HL-60/S4 treated with phorbol 12-myristate 13-acetate at 8.2 ng/mL for 4 days and 3 days (cell line): Measurements from ENCODE around the gene SLC4A5.

ENCODE experiments used
- in situ Hi-C: fragments of 300-500 bp; cut with MboI; formaldehyde crosslinking; loops from 2 replicates; pipeline ENCODE4 v1.15.0; 2022; ENCODE audit warnings: low sequenced_read_pairs

Gene SLC4A5

GRCh38 chr2:74275228-74275627 lies 68.0 kb downstream of the SLC4A5 start:
- in situ Hi-C loops = no loop called here

- in situ Hi-C loops = no loop called here
These were observed 73.5 kb downstream of the SLC4A5 start for GRCh38 chr2:74269667-74270066.

GRCh38 chr2:74267068-74267467 lies 76.1 kb downstream of the SLC4A5 start:
- in situ Hi-C loops = no loop called here

GRCh38 chr2:74264281-74264680 lies 78.9 kb downstream of the SLC4A5 start:
- in situ Hi-C loops = no loop called here

- in situ Hi-C loops = no loop called here
These were observed 80.5 kb downstream of the SLC4A5 start for GRCh38 chr2:74262681-74263080.

- in situ Hi-C loops = no loop called here
These were observed 81.9 kb downstream of the SLC4A5 start for GRCh38 chr2:74261204-74261864.

- in situ Hi-C loops = no loop called here
These were observed 82.7 kb downstream of the SLC4A5 start for GRCh38 chr2:74260495-74260894.

- in situ Hi-C loops = no loop called here
These were observed 83.5 kb downstream of the SLC4A5 start for GRCh38 chr2:74259733-74260132.

- in situ Hi-C loops = no loop called here
These were observed 84.0 kb downstream of the SLC4A5 start for GRCh38 chr2:74259191-74259590.

GRCh38 chr2:74255660-74256213 lies 87.5 kb downstream of the SLC4A5 start:
- in situ Hi-C loops = no loop called here

GRCh38 chr2:74253971-74254310 lies 89.3 kb downstream of the SLC4A5 start:
- in situ Hi-C loops = no loop called here

- in situ Hi-C loops = no loop called here
These were observed 89.8 kb downstream of the SLC4A5 start for GRCh38 chr2:74253306-74253970.

GRCh38 chr2:74252862-74253261 lies 90.4 kb downstream of the SLC4A5 start:
- in situ Hi-C loops = no loop called here

- in situ Hi-C loops = no loop called here
These were observed 91.2 kb downstream of the SLC4A5 start for GRCh38 chr2:74252036-74252435.

- in situ Hi-C loops = no loop called here
These were observed 93.0 kb downstream of the SLC4A5 start for GRCh38 chr2:74250189-74250631.

- in situ Hi-C loops = no loop called here
These were observed 93.7 kb downstream of the SLC4A5 start for GRCh38 chr2:74249406-74250122.

- in situ Hi-C loops = no loop called here
These were observed 96.6 kb downstream of the SLC4A5 start for GRCh38 chr2:74246496-74247195.

- in situ Hi-C loops = no loop called here
These were observed 98.9 kb downstream of the SLC4A5 start for GRCh38 chr2:74244286-74244685.

GRCh38 chr2:74242354-74243071 lies 100.7 kb downstream of the SLC4A5 start:
- in situ Hi-C loops = no loop called here

- in situ Hi-C loops = no loop called here
These were observed 103.9 kb downstream of the SLC4A5 start for GRCh38 chr2:74239346-74239745.

- in situ Hi-C loops = no loop called here
These were observed 104.3 kb downstream of the SLC4A5 start for GRCh38 chr2:74238879-74239278.
